GM23338 (cell line): Measurements from ENCODE around the gene EFNB2. TPM values are rescaled to one million over a fixed set of nuclear protein-coding genes. Genes with fewer than 3 reads are reported as not detected.

Source experiments
- ATAC-seq: fragments of 200-7000 bp; cut with Tn5 transposase; 3 replicates; pipeline ENCODE4 v1.9.1; 2020
- DNase-seq: peaks from one replicate; pipeline ENCODE4 v3.0.0-alpha.2; 2015; ENCODE audit warnings: low spot score
- H2AFZ ChIP-seq: fragments of 200-600 bp; sonication (generic); 2 replicates; pipeline ENCODE4 v1.8.0; 2016; ENCODE audit warnings: antibody characterized with exemption, mild to moderate bottlenecking, moderate library complexity
- H3F3A ChIP-seq: fragments of 200-600 bp; sonication (generic); replicated peaks from 2 replicates; pipeline ENCODE4 v1.8.0; 2017; ENCODE audit warnings: antibody characterized with exemption, mixed run types, low read depth
- H3K27ac ChIP-seq: fragments of 200-600 bp; sonication (generic); 2 replicates; pipeline ENCODE4 v1.6.1; 2016; ENCODE audit warnings: low read depth
- H3K27me3 ChIP-seq: fragments of 200-600 bp; sonication (generic); 2 replicates; pipeline ENCODE4 v1.8.0; 2016; ENCODE audit warnings: mild to moderate bottlenecking, mixed run types, moderate library complexity; ENCODE audit not compliant: insufficient read depth
- H3K36me3 ChIP-seq: fragments of 200-600 bp; sonication (generic); 2 replicates; pipeline ENCODE4 v1.8.0; 2016; ENCODE audit warnings: mild to moderate bottlenecking; ENCODE audit not compliant: insufficient read depth
- H3K4me1 ChIP-seq: fragments of 200-600 bp; sonication (generic); 2 replicates; pipeline ENCODE4 v1.8.0; 2016; ENCODE audit warnings: mild to moderate bottlenecking, moderate library complexity; ENCODE audit not compliant: insufficient read depth
- H3K4me2 ChIP-seq: fragments of 200-600 bp; sonication (generic); 2 replicates; pipeline ENCODE4 v1.7.1; 2017; ENCODE audit warnings: mixed run types
- H3K4me3 ChIP-seq: fragments of 200-600 bp; sonication (generic); 2 replicates; pipeline ENCODE4 v1.6.1; 2016; ENCODE audit warnings: mixed run types
- H3K79me2 ChIP-seq: fragments of 200-600 bp; sonication (generic); replicated peaks from 2 replicates; pipeline ENCODE4 v1.8.0; 2017; ENCODE audit warnings: mild to moderate bottlenecking; ENCODE audit not compliant: insufficient read depth
- H3K9me2 ChIP-seq: fragments of 200-600 bp; sonication (generic); 2 replicates; pipeline ENCODE4 v1.8.0; 2017; ENCODE audit not compliant: insufficient read depth
- H4K20me1 ChIP-seq: fragments of 200-600 bp; sonication (generic); replicated peaks from 2 replicates; pipeline ENCODE4 v1.8.0; 2017; ENCODE audit warnings: mild to moderate bottlenecking; ENCODE audit not compliant: insufficient read depth
- H3K27ac Mint-ChIP-seq: 2 replicates; pipeline ENCODE4 v1.8.0; 2020; ENCODE audit warnings: inconsistent platforms, mild to moderate bottlenecking, moderate library complexity, mixed read lengths
- H3K27me3 Mint-ChIP-seq: 3 replicates; pipeline ENCODE4 v1.8.0; 2022; ENCODE audit warnings: low read depth, mild to moderate bottlenecking, moderate library complexity, mixed read lengths, inconsistent platforms; ENCODE audit not compliant: insufficient read depth, poor library complexity
- H3K36me3 Mint-ChIP-seq: 3 replicates; pipeline ENCODE4 v1.8.0; 2021; ENCODE audit warnings: low read depth, mild to moderate bottlenecking, inconsistent platforms, moderate library complexity, mixed read lengths
- H3K4me1 Mint-ChIP-seq: 3 replicates; pipeline ENCODE4 v1.8.0; 2020; ENCODE audit warnings: mild to moderate bottlenecking, inconsistent platforms, mixed read lengths
- H3K4me3 Mint-ChIP-seq: 3 replicates; pipeline ENCODE4 v1.8.0; 2021; ENCODE audit warnings: moderate library complexity, mild to moderate bottlenecking, inconsistent platforms, mixed read lengths
- H3K9me3 Mint-ChIP-seq: 3 replicates; pipeline ENCODE4 v1.8.0; 2020; ENCODE audit warnings: moderate library complexity, mild to moderate bottlenecking, inconsistent platforms, mixed read lengths
- CREB1 ChIP-seq: fragments of 250-450 bp; sonication (Bioruptor Pico); IDR thresholded peaks from 2 replicates; pipeline ENCODE4 v1.5.0; 2020; ENCODE audit warnings: low read depth, mild to moderate bottlenecking, moderate library complexity
- ETS1 ChIP-seq: IDR thresholded peaks from 2 replicates; pipeline ENCODE4 v1.6.1; 2016; ENCODE audit warnings: antibody characterized with exemption
- EZH2 ChIP-seq: fragments of 200-600 bp; sonication (generic); IDR thresholded peaks from one replicate; pipeline ENCODE4 v1.8.0; 2017; ENCODE audit warnings: antibody characterized with exemption, mild to moderate bottlenecking, low read depth; ENCODE audit not compliant: unreplicated experiment
- EZH2phosphoT487 ChIP-seq: fragments of 200-600 bp; sonication (generic); IDR thresholded peaks from one replicate; pipeline ENCODE4 v1.8.1; 2018; ENCODE audit warnings: antibody characterized with exemption; ENCODE audit not compliant: unreplicated experiment
- JUNB ChIP-seq: IDR thresholded peaks from one replicate; pipeline ENCODE4 v1.6.1; 2016; ENCODE audit warnings: antibody characterized with exemption; ENCODE audit not compliant: unreplicated experiment
- NANOG ChIP-seq: IDR thresholded peaks from 2 replicates; pipeline ENCODE4 v1.6.1; 2016; ENCODE audit warnings: antibody characterized with exemption, borderline replicate concordance
- STAT1 ChIP-seq: IDR thresholded peaks from one replicate; pipeline ENCODE4 v1.6.1; 2016; ENCODE audit warnings: antibody characterized with exemption; ENCODE audit not compliant: unreplicated experiment
- ZNF114 ChIP-seq: fragments of 250-450 bp; sonication (Bioruptor Pico); IDR thresholded peaks from 2 replicates; pipeline ENCODE4 v1.5.0; 2020; ENCODE audit warnings: mild to moderate bottlenecking, moderate library complexity
- polyA plus RNA-seq: library from polyadenylated mRNA; unstranded; fragments of >200 nt; fragmentation: Nextera tagmentation; extraction: Ambion mirVana; gene quantifications from 2 replicates; pipeline ENCODE4 v1.2.1, GENCODE V29; 2016
- total RNA-seq: library from RNA; depleted of rRNA; stranded (reverse); fragments of >200 nt; shearing (Covaris generic); gene quantifications from 2 replicates; pipeline ENCODE4 v1.2.3, GENCODE V29; 2014
- TF ChIP-seq, protein P1 (sequence below): fragments of 250-450 bp; sonication (Bioruptor Pico); IDR thresholded peaks from 2 replicates; pipeline ENCODE4 v1.5.0; 2020; ENCODE audit warnings: mild to moderate bottlenecking, moderate library complexity

The EFNB2 gene
- total and polyA plus RNA-seq, 2 experiments from 2014 or later = 5.7 to 10.9 TPM

DNA sequence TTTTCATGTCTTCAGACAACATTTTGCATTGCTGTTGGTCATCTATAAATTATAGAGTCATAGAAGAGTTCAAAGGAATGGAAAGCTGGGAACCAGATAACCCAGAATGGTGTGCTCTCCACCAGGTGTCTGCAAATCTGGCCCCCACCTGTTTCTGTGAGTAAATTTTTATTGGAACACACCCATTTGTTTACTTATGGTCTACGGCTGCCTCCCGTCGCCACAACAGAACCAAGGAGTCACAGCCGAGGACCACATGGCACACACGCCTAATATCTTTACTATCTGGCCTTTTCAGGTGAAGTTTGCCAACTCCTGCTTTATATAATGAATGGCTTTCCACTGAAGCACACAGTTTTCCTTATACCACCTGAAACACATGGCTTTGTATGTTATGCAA is 58.2 kb downstream of the EFNB2 start:
- H3K9me2 ChIP-seq = no peaks in the 10 kb centered on the region
- no peak overlapping the region for H3K27ac ChIP-seq
- no peak overlapping the region for H3K4me2 ChIP-seq
- no peak overlapping the region for H3K4me3 ChIP-seq
- Mint-ChIP-seq H3K9me3 (no peaks in the 10 kb centered on the region), H3K27me3 (no peaks in the 10 kb centered on the region), H3K27ac (no peak overlapping the region), H3K4me1 (peaks cover 11% of the 10 kb centered on the region), H3K36me3 (no peaks in the 10 kb centered on the region), H3K4me3 (no peak overlapping the region)
- H3K27me3 ChIP-seq = no peaks in the 10 kb centered on the region
- H3K4me1 ChIP-seq = peaks cover 8% of the 10 kb centered on the region
- no peaks in the 10 kb centered on the region for H3K36me3 ChIP-seq
- ATAC-seq (no peak), DNase-seq (no peak)
- H3K79me2 ChIP-seq = no peaks in the 10 kb centered on the region
- no peaks in the 10 kb centered on the region for H3F3A ChIP-seq
- TF ChIP-seq CREB1 (CRISPR knock-in tag) = no peak
- TF ChIP-seq EZH2 = no peak
- no peak for TF ChIP-seq NANOG
- H2AFZ ChIP-seq = no peak overlapping the region
- H4K20me1 ChIP-seq = no peaks in the 10 kb centered on the region

GRCh38 chr13:106475852-106476251 is 59.6 kb downstream of the EFNB2 start:
- H3K27ac Mint-ChIP-seq = no peak overlapping the region; the same call in 1 of the 2 replicates

GRCh38 chr13:106474912-106475311 is 60.5 kb downstream of the EFNB2 start:
- Histone ChIP-seq H3F3A (no peaks in the 10 kb centered on the region), H3K27me3 (no peaks in the 10 kb centered on the region), H2AFZ (peak overlapping the region; percentile 59; the same call in 1 of the 2 replicates), H3K4me1 (peaks cover 7% of the 10 kb centered on the region), H4K20me1 (no peaks in the 10 kb centered on the region), H3K4me3 (no peak overlapping the region), H3K79me2 (no peaks in the 10 kb centered on the region), H3K27ac (no peak overlapping the region), H3K9me2 (no peaks in the 10 kb centered on the region), H3K4me2 (no peak overlapping the region), H3K36me3 (no peaks in the 10 kb centered on the region)
- no peak for ATAC-seq
- Mint-ChIP-seq H3K4me3 (no peak overlapping the region), H3K9me3 (no peaks in the 10 kb centered on the region), H3K4me1 (peaks cover 10% of the 10 kb centered on the region), H3K36me3 (no peaks in the 10 kb centered on the region), H3K27ac (no peak overlapping the region; the same call in 1 of the 2 replicates), H3K27me3 (no peaks in the 10 kb centered on the region)
- no peak for DNase-seq
- TF ChIP-seq NANOG (no peak), JUNB (no peak), CREB1 (CRISPR knock-in tag) (no peak), ETS1 (no peak), EZH2phosphoT487 (no peak), STAT1 (no peak), ZNF114 (CRISPR knock-in tag) (no peak)
- TF ChIP-seq, protein P1, sequence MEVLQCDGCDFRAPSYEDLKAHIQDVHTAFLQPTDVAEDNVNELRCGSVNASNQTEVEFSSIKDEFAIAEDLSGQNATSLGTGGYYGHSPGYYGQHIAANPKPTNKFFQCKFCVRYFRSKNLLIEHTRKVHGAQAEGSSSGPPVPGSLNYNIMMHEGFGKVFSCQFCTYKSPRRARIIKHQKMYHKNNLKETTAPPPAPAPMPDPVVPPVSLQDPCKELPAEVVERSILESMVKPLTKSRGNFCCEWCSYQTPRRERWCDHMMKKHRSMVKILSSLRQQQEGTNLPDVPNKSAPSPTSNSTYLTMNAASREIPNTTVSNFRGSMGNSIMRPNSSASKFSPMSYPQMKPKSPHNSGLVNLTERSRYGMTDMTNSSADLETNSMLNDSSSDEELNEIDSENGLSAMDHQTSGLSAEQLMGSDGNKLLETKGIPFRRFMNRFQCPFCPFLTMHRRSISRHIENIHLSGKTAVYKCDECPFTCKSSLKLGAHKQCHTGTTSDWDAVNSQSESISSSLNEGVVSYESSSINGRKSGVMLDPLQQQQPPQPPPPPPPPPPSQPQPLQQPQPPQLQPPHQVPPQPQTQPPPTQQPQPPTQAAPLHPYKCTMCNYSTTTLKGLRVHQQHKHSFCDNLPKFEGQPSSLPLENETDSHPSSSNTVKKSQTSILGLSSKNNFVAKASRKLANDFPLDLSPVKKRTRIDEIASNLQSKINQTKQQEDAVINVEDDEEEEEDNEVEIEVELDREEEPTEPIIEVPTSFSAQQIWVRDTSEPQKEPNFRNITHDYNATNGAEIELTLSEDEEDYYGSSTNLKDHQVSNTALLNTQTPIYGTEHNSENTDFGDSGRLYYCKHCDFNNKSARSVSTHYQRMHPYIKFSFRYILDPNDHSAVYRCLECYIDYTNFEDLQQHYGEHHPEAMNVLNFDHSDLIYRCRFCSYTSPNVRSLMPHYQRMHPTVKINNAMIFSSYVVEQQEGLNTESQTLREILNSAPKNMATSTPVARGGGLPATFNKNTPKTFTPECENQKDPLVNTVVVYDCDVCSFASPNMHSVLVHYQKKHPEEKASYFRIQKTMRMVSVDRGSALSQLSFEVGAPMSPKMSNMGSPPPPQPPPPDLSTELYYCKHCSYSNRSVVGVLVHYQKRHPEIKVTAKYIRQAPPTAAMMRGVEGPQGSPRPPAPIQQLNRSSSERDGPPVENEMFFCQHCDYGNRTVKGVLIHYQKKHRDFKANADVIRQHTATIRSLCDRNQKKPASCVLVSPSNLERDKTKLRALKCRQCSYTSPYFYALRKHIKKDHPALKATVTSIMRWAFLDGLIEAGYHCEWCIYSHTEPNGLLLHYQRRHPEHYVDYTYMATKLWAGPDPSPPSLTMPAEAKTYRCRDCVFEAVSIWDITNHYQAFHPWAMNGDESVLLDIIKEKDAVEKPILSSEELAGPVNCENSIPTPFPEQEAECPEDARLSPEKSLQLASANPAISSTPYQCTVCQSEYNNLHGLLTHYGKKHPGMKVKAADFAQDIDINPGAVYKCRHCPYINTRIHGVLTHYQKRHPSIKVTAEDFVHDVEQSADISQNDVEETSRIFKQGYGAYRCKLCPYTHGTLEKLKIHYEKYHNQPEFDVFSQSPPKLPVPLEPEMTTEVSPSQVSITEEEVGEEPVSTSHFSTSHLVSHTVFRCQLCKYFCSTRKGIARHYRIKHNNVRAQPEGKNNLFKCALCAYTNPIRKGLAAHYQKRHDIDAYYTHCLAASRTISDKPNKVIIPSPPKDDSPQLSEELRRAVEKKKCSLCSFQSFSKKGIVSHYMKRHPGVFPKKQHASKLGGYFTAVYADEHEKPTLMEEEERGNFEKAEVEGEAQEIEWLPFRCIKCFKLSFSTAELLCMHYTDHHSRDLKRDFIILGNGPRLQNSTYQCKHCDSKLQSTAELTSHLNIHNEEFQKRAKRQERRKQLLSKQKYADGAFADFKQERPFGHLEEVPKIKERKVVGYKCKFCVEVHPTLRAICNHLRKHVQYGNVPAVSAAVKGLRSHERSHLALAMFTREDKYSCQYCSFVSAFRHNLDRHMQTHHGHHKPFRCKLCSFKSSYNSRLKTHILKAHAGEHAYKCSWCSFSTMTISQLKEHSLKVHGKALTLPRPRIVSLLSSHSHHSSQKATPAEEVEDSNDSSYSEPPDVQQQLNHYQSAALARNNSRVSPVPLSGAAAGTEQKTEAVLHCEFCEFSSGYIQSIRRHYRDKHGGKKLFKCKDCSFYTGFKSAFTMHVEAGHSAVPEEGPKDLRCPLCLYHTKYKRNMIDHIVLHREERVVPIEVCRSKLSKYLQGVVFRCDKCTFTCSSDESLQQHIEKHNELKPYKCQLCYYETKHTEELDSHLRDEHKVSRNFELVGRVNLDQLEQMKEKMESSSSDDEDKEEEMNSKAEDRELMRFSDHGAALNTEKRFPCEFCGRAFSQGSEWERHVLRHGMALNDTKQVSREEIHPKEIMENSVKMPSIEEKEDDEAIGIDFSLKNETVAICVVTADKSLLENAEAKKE = no peak

More at GRCh38 chr13:106475852-106476251, 59.6 kb downstream of the EFNB2 start:
- Mint-ChIP-seq H3K4me3 (no peak overlapping the region), H3K36me3 (no peaks in the 10 kb centered on the region), H3K27me3 (no peaks in the 10 kb centered on the region), H3K4me1 (peaks cover 14% of the 10 kb centered on the region), H3K9me3 (no peaks in the 10 kb centered on the region)
- no peaks in the 10 kb centered on the region for H3K9me2 ChIP-seq
- H4K20me1 ChIP-seq = no peaks in the 10 kb centered on the region
- no peaks in the 10 kb centered on the region for H3K36me3 ChIP-seq
- H3K4me2 ChIP-seq = no peak overlapping the region
- peaks cover 13% of the 10 kb centered on the region for H3K4me1 ChIP-seq
- no peaks in the 10 kb centered on the region for H3K27me3 ChIP-seq
- DNase-seq (no peak), ATAC-seq (no peak)
- H3K27ac ChIP-seq = no peak overlapping the region
- no peaks in the 10 kb centered on the region for H3F3A ChIP-seq
- H3K79me2 ChIP-seq = no peaks in the 10 kb centered on the region
- TF ChIP-seq ZNF114 (CRISPR knock-in tag) = no peak
- H3K4me3 ChIP-seq = no peak overlapping the region
- no peak overlapping the region for H2AFZ ChIP-seq
